ENCODE measurements around the gene SLC52A1.
"Not testable (repeated sequence)": the region's sequence is repeated elsewhere in the genome, so short reads cannot be mapped to it uniquely, and the experiment has no call there.

SLC52A1 gene

GRCh38 chr17:5031365-5032082 is 3.7 kb downstream of the SLC52A1 start:
- DNase-seq (ENCODE audit: low spot score), result peak; percentile 68

GRCh38 chr17:5030168-5030567 is 5.1 kb downstream of the SLC52A1 start:
- DNase-seq (ENCODE audit: low spot score), result not testable (repeated sequence)

GRCh38 chr17:5027916-5028315 is 7.3 kb downstream of the SLC52A1 start:
- DNase-seq (ENCODE audit: low spot score), result no peak

- DNase-seq (ENCODE audit: low spot score), result no peak
Observed at GRCh38 chr17:5027299-5027698, 7.9 kb downstream of the SLC52A1 start.

- no peak for DNase-seq (ENCODE audit: low spot score)
Observed at GRCh38 chr17:5024604-5025003, 10.6 kb downstream of the SLC52A1 start.

GRCh38 chr17:5023588-5024147 is 11.6 kb downstream of the SLC52A1 start:
- no peak for DNase-seq (ENCODE audit: low spot score)

GRCh38 chr17:5022171-5022711 is 13.0 kb downstream of the SLC52A1 start:
- no peak for DNase-seq (ENCODE audit: low spot score)

- no peak for DNase-seq (ENCODE audit: low spot score)
Observed at GRCh38 chr17:5020502-5021023, 14.7 kb downstream of the SLC52A1 start.

- no peak for DNase-seq (ENCODE audit: low spot score)
Observed at GRCh38 chr17:5019475-5019956, 15.7 kb downstream of the SLC52A1 start.

- no peak for DNase-seq (ENCODE audit: low spot score)
Observed at GRCh38 chr17:5014357-5014756, 20.9 kb downstream of the SLC52A1 start.

- peak; percentile 88 for DNase-seq (ENCODE audit: low spot score)
Observed at GRCh38 chr17:5011928-5012327, 23.3 kb downstream of the SLC52A1 start.

- DNase-seq (ENCODE audit: low spot score), result no peak
Observed at GRCh38 chr17:5003214-5003867, 31.9 kb downstream of the SLC52A1 start.

GRCh38 chr17:5002121-5002788 is 33.0 kb downstream of the SLC52A1 start:
- DNase-seq (ENCODE audit: low spot score), result no peak

GRCh38 chr17:5000237-5000639 is 35.0 kb downstream of the SLC52A1 start:
- no peak for DNase-seq (ENCODE audit: low spot score)

- DNase-seq (ENCODE audit: low spot score), result no peak
Observed at GRCh38 chr17:4999430-5000093, 35.7 kb downstream of the SLC52A1 start.

- DNase-seq (ENCODE audit: low spot score), result no peak
Observed at GRCh38 chr17:4998732-4999429, 36.3 kb downstream of the SLC52A1 start.

- no peak for DNase-seq (ENCODE audit: low spot score)
Observed at GRCh38 chr17:4998027-4998731, 37.0 kb downstream of the SLC52A1 start.

- peak; percentile 88 for DNase-seq (ENCODE audit: low spot score)
Observed at GRCh38 chr17:4997302-4998026, 37.8 kb downstream of the SLC52A1 start, which contains the start of the genes INCA1 and KIF1C. Gene INCA1, minus strand, starts transcription at chr17:4997522. Its CDS starts 3,085 bp downstream, at chr17:4994437. Gene KIF1C, plus strand, starts transcription at chr17:4997950. Its CDS starts 2,297 bp downstream, at chr17:5000247.

- no peak for DNase-seq (ENCODE audit: low spot score)
Observed at GRCh38 chr17:4994081-4994595, 41.1 kb downstream of the SLC52A1 start.
